T-helper 2 cell treated with Interferon-gamma antibody and Interleukin-4, amounts not matched to agents 5 μg/mL and 100 μg/mL, for 36 hours (primary cell): ENCODE results near the gene JPT1.
"Not testable (repeated sequence)": the region's sequence is repeated elsewhere in the genome, so short reads cannot be mapped to it uniquely, and the experiment has no call there.

Experiments used
- DNase-seq: peaks from one replicate; pipeline ENCODE4 v3.0.0; 2021; ENCODE audit warnings: low spot score
- H3K27ac Mint-ChIP-seq: one replicate; pipeline ENCODE4 v1.8.0; 2021; ENCODE audit warnings: mild to moderate bottlenecking, mixed read lengths
- H3K27me3 Mint-ChIP-seq: one replicate; pipeline ENCODE4 v1.8.0; 2021; ENCODE audit warnings: low read depth, mixed read lengths
- H3K36me3 Mint-ChIP-seq: one replicate; pipeline ENCODE4 v1.8.0; 2021; ENCODE audit warnings: low read depth, mixed read lengths
- H3K4me1 Mint-ChIP-seq: one replicate; pipeline ENCODE4 v1.8.0; 2021; ENCODE audit warnings: low read depth, mixed read lengths
- H3K4me3 Mint-ChIP-seq: one replicate; pipeline ENCODE4 v1.8.0; 2022; ENCODE audit warnings: mild to moderate bottlenecking, moderate library complexity, mixed read lengths
- H3K9me3 Mint-ChIP-seq: one replicate; pipeline ENCODE4 v1.8.0; 2021; ENCODE audit warnings: mixed read lengths

Gene JPT1

GRCh38 chr17:75174996-75175395 lies 20.7 kb upstream of the JPT1 start:
- no peaks in the 10 kb centered on the region for H3K9me3 Mint-ChIP-seq
- H3K27ac Mint-ChIP-seq, result no peak overlapping the region
- H3K27me3 Mint-ChIP-seq, result no peaks in the 10 kb centered on the region
- H3K4me1 Mint-ChIP-seq, result peaks cover 9% of the 10 kb centered on the region
- DNase-seq, result no peak
- H3K36me3 Mint-ChIP-seq, result peaks cover 54% of the 10 kb centered on the region
- no peak overlapping the region for H3K4me3 Mint-ChIP-seq

GRCh38 chr17:75173526-75173925 lies 19.2 kb upstream of the JPT1 start:
- no peaks in the 10 kb centered on the region for H3K9me3 Mint-ChIP-seq
- no peak for DNase-seq
- no peaks in the 10 kb centered on the region for H3K27me3 Mint-ChIP-seq
- no peak overlapping the region for H3K4me3 Mint-ChIP-seq
- H3K4me1 Mint-ChIP-seq, result peaks cover 5% of the 10 kb centered on the region
- H3K27ac Mint-ChIP-seq, result no peak overlapping the region
- H3K36me3 Mint-ChIP-seq, result peaks cover 44% of the 10 kb centered on the region

- H3K27ac Mint-ChIP-seq, result no peak overlapping the region
Observed at GRCh38 chr17:75168998-75169397, 14.7 kb upstream of the JPT1 start.

GRCh38 chr17:75164606-75165005 lies 10.3 kb upstream of the JPT1 start:
- H3K9me3 Mint-ChIP-seq, DNase-seq, H3K4me1 Mint-ChIP-seq, H3K27me3 Mint-ChIP-seq, H3K4me3 Mint-ChIP-seq, H3K27ac Mint-ChIP-seq: not testable (repeated sequence)
- peaks cover 25% of the 10 kb centered on the region for H3K36me3 Mint-ChIP-seq

More at GRCh38 chr17:75168998-75169397, 14.7 kb upstream of the JPT1 start:
- DNase-seq, result no peak
- Mint-ChIP-seq H3K4me1 (peaks cover 5% of the 10 kb centered on the region), H3K4me3 (no peak overlapping the region), H3K9me3 (no peaks in the 10 kb centered on the region), H3K36me3 (peaks cover 41% of the 10 kb centered on the region), H3K27me3 (no peaks in the 10 kb centered on the region)

GRCh38 chr17:75163074-75163473 lies 8.8 kb upstream of the JPT1 start:
- H3K27me3 Mint-ChIP-seq, result no peaks in the 10 kb centered on the region
- no peak overlapping the region for H3K27ac Mint-ChIP-seq
- H3K4me1 Mint-ChIP-seq, result no peaks in the 10 kb centered on the region
- H3K4me3 Mint-ChIP-seq, result no peak overlapping the region
- H3K9me3 Mint-ChIP-seq, result no peaks in the 10 kb centered on the region
- H3K36me3 Mint-ChIP-seq, result peaks cover 20% of the 10 kb centered on the region
- no peak for DNase-seq

GRCh38 chr17:75160211-75160610 lies 5.9 kb upstream of the JPT1 start:
- Mint-ChIP-seq H3K4me3 (no peak overlapping the region), H3K27me3 (no peaks in the 10 kb centered on the region), H3K36me3 (peaks cover 10% of the 10 kb centered on the region), H3K9me3 (no peaks in the 10 kb centered on the region), H3K4me1 (peaks cover 6% of the 10 kb centered on the region), H3K27ac (no peak overlapping the region)
- DNase-seq, result no peak

GRCh38 chr17:75159196-75160031 lies 5.1 kb upstream of the JPT1 start:
- no peaks in the 10 kb centered on the region for H3K27me3 Mint-ChIP-seq
- no peak overlapping the region for H3K4me3 Mint-ChIP-seq
- DNase-seq, result no peak
- no peak overlapping the region for H3K27ac Mint-ChIP-seq
- H3K36me3 Mint-ChIP-seq, result peaks cover 6% of the 10 kb centered on the region
- no peaks in the 10 kb centered on the region for H3K9me3 Mint-ChIP-seq
- peaks cover 13% of the 10 kb centered on the region for H3K4me1 Mint-ChIP-seq

GRCh38 chr17:75158480-75158879 lies 4.2 kb upstream of the JPT1 start:
- DNase-seq, H3K9me3 Mint-ChIP-seq, H3K4me3 Mint-ChIP-seq, H3K27me3 Mint-ChIP-seq, H3K36me3 Mint-ChIP-seq, H3K27ac Mint-ChIP-seq: not testable (repeated sequence)
- peaks cover 13% of the 10 kb centered on the region for H3K4me1 Mint-ChIP-seq

- peak overlapping the region; percentile 87 for H3K27ac Mint-ChIP-seq
- no peaks in the 10 kb centered on the region for H3K9me3 Mint-ChIP-seq
- peaks cover 30% of the 10 kb centered on the region for H3K4me1 Mint-ChIP-seq
- peak overlapping the region; percentile 38 for H3K4me3 Mint-ChIP-seq
- H3K27me3 Mint-ChIP-seq, result no peaks in the 10 kb centered on the region
- H3K36me3 Mint-ChIP-seq, result peaks cover 12% of the 10 kb centered on the region
- DNase-seq, result no peak
Observed at GRCh38 chr17:75155191-75155601, 884 bp upstream of the JPT1 start.

- peaks cover 17% of the 10 kb centered on the region for H3K36me3 Mint-ChIP-seq
- no peaks in the 10 kb centered on the region for H3K27me3 Mint-ChIP-seq
- H3K4me3 Mint-ChIP-seq, result peak overlapping the region; percentile 97
- H3K27ac Mint-ChIP-seq, result peak overlapping the region; percentile 95
- DNase-seq, result peak; percentile 34
- peaks cover 34% of the 10 kb centered on the region for H3K4me1 Mint-ChIP-seq
- no peaks in the 10 kb centered on the region for H3K9me3 Mint-ChIP-seq
Observed at GRCh38 chr17:75153780-75154194, 525 bp downstream of the JPT1 start.

- H3K27ac Mint-ChIP-seq, result peak overlapping the region; percentile 95
- H3K27me3 Mint-ChIP-seq, result no peaks in the 10 kb centered on the region
- peak overlapping the region; percentile 97 for H3K4me3 Mint-ChIP-seq
- H3K9me3 Mint-ChIP-seq, result no peaks in the 10 kb centered on the region
- peaks cover 23% of the 10 kb centered on the region for H3K36me3 Mint-ChIP-seq
- peak; percentile 19 for DNase-seq
- H3K4me1 Mint-ChIP-seq, result peaks cover 37% of the 10 kb centered on the region
Observed at GRCh38 chr17:75152922-75153779, 1.2 kb downstream of the JPT1 start.

- Mint-ChIP-seq H3K9me3 (no peaks in the 10 kb centered on the region), H3K36me3 (peaks cover 30% of the 10 kb centered on the region), H3K27me3 (no peaks in the 10 kb centered on the region), H3K4me1 (peaks cover 39% of the 10 kb centered on the region), H3K4me3 (peak overlapping the region; percentile 97), H3K27ac (peak overlapping the region; percentile 95)
- DNase-seq, result no peak
Observed at GRCh38 chr17:75152523-75152921, 1.8 kb downstream of the JPT1 start.

- peaks cover 36% of the 10 kb centered on the region for H3K36me3 Mint-ChIP-seq
- no peaks in the 10 kb centered on the region for H3K27me3 Mint-ChIP-seq
- H3K27ac Mint-ChIP-seq, result peak overlapping the region; percentile 23
- H3K4me3 Mint-ChIP-seq, result peak overlapping the region; percentile 97
- H3K4me1 Mint-ChIP-seq, result peaks cover 41% of the 10 kb centered on the region
- H3K9me3 Mint-ChIP-seq, result no peaks in the 10 kb centered on the region
- DNase-seq, result no peak
Observed at GRCh38 chr17:75151930-75152329, 2.4 kb downstream of the JPT1 start.

GRCh38 chr17:75147878-75148546 lies 6.3 kb downstream of the JPT1 start:
- H3K27ac Mint-ChIP-seq, result peak overlapping the region; percentile 36
- H3K4me1 Mint-ChIP-seq, result peaks cover 25% of the 10 kb centered on the region
- no peak overlapping the region for H3K4me3 Mint-ChIP-seq
- no peaks in the 10 kb centered on the region for H3K27me3 Mint-ChIP-seq
- DNase-seq, result no peak
- H3K9me3 Mint-ChIP-seq, result no peaks in the 10 kb centered on the region
- H3K36me3 Mint-ChIP-seq, result peaks cover 51% of the 10 kb centered on the region
